Subcutaneous abdominal adipose tissue (tissue), 5 donors: Measurements from ENCODE around the gene OTULINL.

Experiments
- H3K27ac ChIP-seq: one replicate; pipeline ENCODE4 v1.7.0; 2013; ENCODE audit warnings: low read depth, mild to moderate bottlenecking, inconsistent platforms, low read length, moderate library complexity
- H3K27me3 ChIP-seq, 5 donors: one replicate each; pipeline ENCODE4 v1.7.0; 2013; ENCODE audit warnings: low read length in 5 of 5, inconsistent platforms in 1 of 5; ENCODE audit not compliant: control insufficient read depth in 5 of 5, insufficient read depth in 4 of 5
- H3K36me3 ChIP-seq, 5 donors: one replicate each; pipeline ENCODE4 v1.7.0; 2013; ENCODE audit warnings: low read length in 5 of 5; ENCODE audit not compliant: control insufficient read depth in 5 of 5, insufficient read depth in 5 of 5
- H3K4me1 ChIP-seq, 5 donors: one replicate each; pipeline ENCODE4 v1.7.0; 2013; ENCODE audit warnings: low read length in 5 of 5, mild to moderate bottlenecking in 3 of 5, moderate library complexity in 1 of 5; ENCODE audit not compliant: control insufficient read depth in 5 of 5, insufficient read depth in 5 of 5
- H3K4me3 ChIP-seq, 5 donors: one replicate each; pipeline ENCODE4 v1.7.0; 2013; ENCODE audit warnings: low read length in 5 of 5, low read depth in 1 of 5
- H3K9ac ChIP-seq, 5 donors: one replicate each; pipeline ENCODE4 v1.7.0; 2013; ENCODE audit warnings: low read length in 5 of 5, mild to moderate bottlenecking in 4 of 5, moderate library complexity in 3 of 5
- H3K9me3 ChIP-seq, 5 donors: one replicate each; pipeline ENCODE4 v1.7.0; 2013; ENCODE audit warnings: low read length in 5 of 5; ENCODE audit not compliant: control insufficient read depth in 5 of 5
- donor health status: healthy.
- donor health status: healthy.
- donor health status: healthy.
- donor health status: healthy.
- donor health status: healthy.

The OTULINL gene

GRCh38 chr5:14659821-14660607 lies 78.4 kb downstream of the OTULINL start:
- no peaks in the 10 kb centered on the region for H3K36me3 ChIP-seq
- H3K4me3 ChIP-seq = no peak overlapping the region
- H3K9ac ChIP-seq = no peak overlapping the region
- no peaks in the 10 kb centered on the region for H3K9me3 ChIP-seq
- peaks cover 2 to 14% (median 9%) of the 10 kb centered on the region in 5 donors for H3K4me1 ChIP-seq
- no peak overlapping the region for H3K27ac ChIP-seq
- no peaks in the 10 kb centered on the region for H3K27me3 ChIP-seq

DNA sequence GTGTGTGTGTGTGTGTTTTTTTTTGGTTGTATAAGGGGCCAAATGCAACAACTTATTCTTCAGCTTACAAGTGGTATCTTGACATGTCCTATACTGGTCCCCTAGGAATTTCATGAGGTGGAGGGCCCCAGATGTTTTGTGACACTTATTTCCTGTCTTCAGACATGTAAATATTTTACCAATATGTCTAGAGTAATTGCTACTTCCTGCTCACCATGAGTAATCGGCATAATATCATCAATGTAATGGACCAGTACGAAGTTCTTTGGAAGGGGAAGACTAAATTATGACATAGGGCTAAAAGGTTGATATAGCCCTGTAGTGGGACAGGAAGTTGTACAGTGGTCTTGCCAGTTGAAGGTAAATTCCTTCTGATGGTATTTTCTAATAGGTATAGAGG lies 79.2 kb downstream of the OTULINL start:
- no peaks in the 10 kb centered on the region for H3K9me3 ChIP-seq
- H3K27ac ChIP-seq = no peak overlapping the region
- no peak overlapping the region for H3K9ac ChIP-seq
- peaks cover 2 to 22% (median 16%) of the 10 kb centered on the region in 5 donors for H3K4me1 ChIP-seq
- H3K4me3 ChIP-seq = no peak overlapping the region
- no peaks in the 10 kb centered on the region for H3K27me3 ChIP-seq
- H3K36me3 ChIP-seq = no peaks in the 10 kb centered on the region
